ENCODE data around the gene ZNRF2.
"Not testable (repeated sequence)": the region's sequence is repeated elsewhere in the genome, so short reads cannot be mapped to it uniquely, and the experiment has no call there.

Gene ZNRF2

DNA sequence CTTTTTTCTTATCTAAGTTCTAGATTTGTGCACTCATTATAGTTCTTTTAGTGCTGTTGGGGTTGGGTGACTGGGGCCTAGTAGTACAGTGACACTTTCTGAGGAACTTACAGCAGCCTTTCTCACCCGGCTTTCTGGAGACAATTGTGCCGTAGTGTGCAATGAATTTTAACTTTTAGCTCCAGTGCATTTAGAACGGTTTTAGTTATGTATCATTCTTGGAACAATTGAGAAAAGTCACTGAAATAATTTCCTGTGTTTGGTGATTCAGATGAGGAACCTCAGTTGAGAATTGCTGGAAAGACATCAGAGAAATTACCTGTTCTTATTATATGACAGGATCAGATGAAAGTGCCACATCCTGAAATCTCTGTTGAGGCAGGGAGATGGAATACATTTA, 3.2 kb downstream of the ZNRF2 start:
- not testable (repeated sequence) for H3K4ac ChIP-seq (ENCODE audit: low read length); H3K9me3 ChIP-seq (replicated peaks in 1 of 2; ENCODE audit: control insufficient read depth in 2 of 2, insufficient read depth in 1 of 2, low read depth in 1 of 2, low read length in 2 of 2); H3K4me2 ChIP-seq (ENCODE audit: insufficient read depth, low read length, poor library complexity, severe bottlenecking); H3K79me1 ChIP-seq (ENCODE audit: low read depth, low read length); H4K8ac ChIP-seq (ENCODE audit: low read depth, low read length); H3K23ac ChIP-seq (ENCODE audit: low read depth, low read length, poor library complexity); H3K36me3 ChIP-seq (replicated peaks in 1 of 2; ENCODE audit: control insufficient read depth in 2 of 2, insufficient read depth in 2 of 2, low read length in 2 of 2); H2BK5ac ChIP-seq (ENCODE audit: low read length); H3K14ac ChIP-seq (ENCODE audit: low read length); H4K91ac ChIP-seq (ENCODE audit: low read depth, low read length, poor library complexity); H2BK15ac ChIP-seq (ENCODE audit: low read length); H3K4me1 ChIP-seq (ENCODE audit: control insufficient read depth in 2 of 2, insufficient read depth in 1 of 2, low read depth in 1 of 2, low read length in 2 of 2); H2BK120ac ChIP-seq (ENCODE audit: low read depth, low read length); H2AFZ ChIP-seq (ENCODE audit: low read length); DNase-seq (ENCODE audit: low spot score); H3K9ac ChIP-seq (ENCODE audit: low read depth, low read length, poor library complexity); H3K27ac ChIP-seq (replicated peaks; ENCODE audit: low read length); H2BK12ac ChIP-seq (ENCODE audit: low read length); H2AK5ac ChIP-seq (ENCODE audit: low read depth, low read length); H3K27me3 ChIP-seq (ENCODE audit: control insufficient read depth in 3 of 3, insufficient read depth in 3 of 3, low read depth in 1 of 3, low read length in 3 of 3); H3K18ac ChIP-seq (ENCODE audit: low read length)
- WGBS, 2 donors (ENCODE audit: extremely low coverage in 2 of 2, insufficient read length in 2 of 2, insufficient replicate concordance in 1 of 2) = no CpG with 5 or more reads among the region's 3 CpGs
- peak overlapping the region in 1 of 2 donors; percentile 11 for H3K4me3 ChIP-seq (ENCODE audit: low read length in 2 of 2)

- H3K4me2 ChIP-seq (ENCODE audit: insufficient read depth, low read length, poor library complexity, severe bottlenecking); H2BK12ac ChIP-seq (ENCODE audit: low read length); H2AFZ ChIP-seq (ENCODE audit: low read length); H3K4ac ChIP-seq (ENCODE audit: low read length); H4K8ac ChIP-seq (ENCODE audit: low read depth, low read length); H3K4me1 ChIP-seq (ENCODE audit: control insufficient read depth in 2 of 2, insufficient read depth in 1 of 2, low read depth in 1 of 2, low read length in 2 of 2); H4K91ac ChIP-seq (ENCODE audit: low read depth, low read length, poor library complexity); H3K14ac ChIP-seq (ENCODE audit: low read length); H2AK5ac ChIP-seq (ENCODE audit: low read depth, low read length); H3K79me1 ChIP-seq (ENCODE audit: low read depth, low read length); H2BK15ac ChIP-seq (ENCODE audit: low read length); H3K36me3 ChIP-seq (replicated peaks in 1 of 2; ENCODE audit: control insufficient read depth in 2 of 2, insufficient read depth in 2 of 2, low read length in 2 of 2); H3K27ac ChIP-seq (replicated peaks; ENCODE audit: low read length); DNase-seq (ENCODE audit: low spot score); H2BK5ac ChIP-seq (ENCODE audit: low read length); H3K4me3 ChIP-seq (ENCODE audit: low read length in 2 of 2); H3K18ac ChIP-seq (ENCODE audit: low read length); H3K27me3 ChIP-seq (ENCODE audit: control insufficient read depth in 3 of 3, insufficient read depth in 3 of 3, low read depth in 1 of 3, low read length in 3 of 3); H3K9me3 ChIP-seq (replicated peaks in 1 of 2; ENCODE audit: control insufficient read depth in 2 of 2, insufficient read depth in 1 of 2, low read depth in 1 of 2, low read length in 2 of 2); H2BK120ac ChIP-seq (ENCODE audit: low read depth, low read length); H3K9ac ChIP-seq (ENCODE audit: low read depth, low read length, poor library complexity); H3K23ac ChIP-seq (ENCODE audit: low read depth, low read length, poor library complexity): not testable (repeated sequence)
- WGBS, 2 donors (ENCODE audit: extremely low coverage in 2 of 2, insufficient read length in 2 of 2, insufficient replicate concordance in 1 of 2) = no CpG with 5 or more reads among the region's 2 CpGs
Observed at GRCh38 chr7:30289634-30290033, 5.2 kb downstream of the ZNRF2 start.

GRCh38 chr7:30290317-30290716, 5.9 kb downstream of the ZNRF2 start:
- not testable (repeated sequence) for H4K8ac ChIP-seq (ENCODE audit: low read depth, low read length); H2AFZ ChIP-seq (ENCODE audit: low read length); DNase-seq (ENCODE audit: low spot score); H2BK120ac ChIP-seq (ENCODE audit: low read depth, low read length); H3K4ac ChIP-seq (ENCODE audit: low read length); H4K91ac ChIP-seq (ENCODE audit: low read depth, low read length, poor library complexity); H3K4me1 ChIP-seq (ENCODE audit: control insufficient read depth in 2 of 2, insufficient read depth in 1 of 2, low read depth in 1 of 2, low read length in 2 of 2); H3K79me1 ChIP-seq (ENCODE audit: low read depth, low read length); H3K23ac ChIP-seq (ENCODE audit: low read depth, low read length, poor library complexity); H2BK15ac ChIP-seq (ENCODE audit: low read length); H3K36me3 ChIP-seq (replicated peaks in 1 of 2; ENCODE audit: control insufficient read depth in 2 of 2, insufficient read depth in 2 of 2, low read length in 2 of 2); H3K27ac ChIP-seq (replicated peaks; ENCODE audit: low read length); H2BK12ac ChIP-seq (ENCODE audit: low read length); H2BK5ac ChIP-seq (ENCODE audit: low read length); H3K9ac ChIP-seq (ENCODE audit: low read depth, low read length, poor library complexity); H3K9me3 ChIP-seq (replicated peaks in 1 of 2; ENCODE audit: control insufficient read depth in 2 of 2, insufficient read depth in 1 of 2, low read depth in 1 of 2, low read length in 2 of 2); H3K27me3 ChIP-seq (ENCODE audit: control insufficient read depth in 3 of 3, insufficient read depth in 3 of 3, low read depth in 1 of 3, low read length in 3 of 3); H3K4me2 ChIP-seq (ENCODE audit: insufficient read depth, low read length, poor library complexity, severe bottlenecking); H3K18ac ChIP-seq (ENCODE audit: low read length); H2AK5ac ChIP-seq (ENCODE audit: low read depth, low read length); H3K14ac ChIP-seq (ENCODE audit: low read length); H3K4me3 ChIP-seq (ENCODE audit: low read length in 2 of 2)
- no CpG with 5 or more reads among the region's 3 CpGs for WGBS, 2 donors (ENCODE audit: extremely low coverage in 2 of 2, insufficient read length in 2 of 2, insufficient replicate concordance in 1 of 2)

GRCh38 chr7:30292416-30293038, 8.1 kb downstream of the ZNRF2 start:
- not testable (repeated sequence) for H3K36me3 ChIP-seq (replicated peaks in 1 of 2; ENCODE audit: control insufficient read depth in 2 of 2, insufficient read depth in 2 of 2, low read length in 2 of 2); H3K4me1 ChIP-seq (ENCODE audit: control insufficient read depth in 2 of 2, insufficient read depth in 1 of 2, low read depth in 1 of 2, low read length in 2 of 2); H2BK12ac ChIP-seq (ENCODE audit: low read length); H3K9me3 ChIP-seq (replicated peaks in 1 of 2; ENCODE audit: control insufficient read depth in 2 of 2, insufficient read depth in 1 of 2, low read depth in 1 of 2, low read length in 2 of 2); H3K4ac ChIP-seq (ENCODE audit: low read length); DNase-seq (ENCODE audit: low spot score); H2AK5ac ChIP-seq (ENCODE audit: low read depth, low read length); H4K8ac ChIP-seq (ENCODE audit: low read depth, low read length); H3K18ac ChIP-seq (ENCODE audit: low read length); H3K27ac ChIP-seq (replicated peaks; ENCODE audit: low read length); H3K4me3 ChIP-seq (ENCODE audit: low read length in 2 of 2); H3K9ac ChIP-seq (ENCODE audit: low read depth, low read length, poor library complexity); H2BK15ac ChIP-seq (ENCODE audit: low read length); H2AFZ ChIP-seq (ENCODE audit: low read length); H3K4me2 ChIP-seq (ENCODE audit: insufficient read depth, low read length, poor library complexity, severe bottlenecking); H2BK120ac ChIP-seq (ENCODE audit: low read depth, low read length); H3K27me3 ChIP-seq (ENCODE audit: control insufficient read depth in 3 of 3, insufficient read depth in 3 of 3, low read depth in 1 of 3, low read length in 3 of 3); H3K14ac ChIP-seq (ENCODE audit: low read length); H4K91ac ChIP-seq (ENCODE audit: low read depth, low read length, poor library complexity); H2BK5ac ChIP-seq (ENCODE audit: low read length); H3K23ac ChIP-seq (ENCODE audit: low read depth, low read length, poor library complexity); H3K79me1 ChIP-seq (ENCODE audit: low read depth, low read length)
- WGBS, 2 donors (ENCODE audit: extremely low coverage in 2 of 2, insufficient read length in 2 of 2, insufficient replicate concordance in 1 of 2) = no CpG with 5 or more reads among the region's 3 CpGs
